Smooth muscle cell (in vitro differentiated cells): ENCODE results near the gene OSBPL6. TPM values are rescaled to one million over a fixed set of nuclear protein-coding genes. Genes with fewer than 3 reads are reported as not detected.
A peak's percentile ranks its signal among the peaks of the same experiment; 100 is the strongest.

Experiments
- DNase-seq: peaks from one replicate; lab custom pipeline; 2025; ENCODE audit not compliant: unreplicated experiment; lab: John Stamatoyannopoulos, UW
- H2AFZ ChIP-seq: fragments of 200-600 bp; sonication (generic); 2 replicates; pipeline ENCODE4 v1.6.0; 2016; ENCODE audit warnings: antibody characterized with exemption, low read depth, mild to moderate bottlenecking
- H3F3A ChIP-seq: fragments of 200-600 bp; sonication (generic); 2 replicates; pipeline ENCODE4 v1.6.0; 2017; ENCODE audit warnings: antibody characterized with exemption, low read depth
- H3K27ac ChIP-seq: fragments of 200-600 bp; sonication (generic); 2 replicates; pipeline ENCODE4 v1.5.1; 2016; ENCODE audit warnings: low read depth, mild to moderate bottlenecking
- H3K27me3 ChIP-seq: fragments of 200-600 bp; sonication (generic); 2 replicates; pipeline ENCODE4 v1.6.1; 2016; ENCODE audit warnings: low read depth, mild to moderate bottlenecking
- H3K36me3 ChIP-seq: fragments of 200-600 bp; sonication (generic); 2 replicates; pipeline ENCODE4 v1.5.1; 2016; ENCODE audit warnings: low read depth
- H3K4me1 ChIP-seq: fragments of 200-600 bp; sonication (generic); 2 replicates; pipeline ENCODE4 v1.5.1; 2016; ENCODE audit warnings: low read depth
- H3K4me2 ChIP-seq: fragments of 200-600 bp; sonication (generic); 2 replicates; pipeline ENCODE4 v1.6.0; 2016; ENCODE audit warnings: mild to moderate bottlenecking
- H3K4me3 ChIP-seq: fragments of 200-600 bp; sonication (generic); 2 replicates; pipeline ENCODE4 v1.5.1; 2016; ENCODE audit warnings: mild to moderate bottlenecking
- H3K79me2 ChIP-seq: fragments of 200-600 bp; sonication (generic); 2 replicates; pipeline ENCODE4 v1.6.0; 2016; ENCODE audit warnings: low read depth, mild to moderate bottlenecking
- H3K9ac ChIP-seq: fragments of 200-600 bp; sonication (generic); 2 replicates; pipeline ENCODE4 v1.6.0; 2016; ENCODE audit warnings: low read depth
- H3K9me3 ChIP-seq: fragments of 200-600 bp; sonication (generic); replicated peaks from 2 replicates; pipeline ENCODE4 v1.5.1; 2016; ENCODE audit warnings: low read depth
- H4K20me1 ChIP-seq: fragments of 200-600 bp; sonication (generic); 2 replicates; pipeline ENCODE4 v1.6.0; 2016; ENCODE audit warnings: low read depth
- CTCF ChIP-seq: fragments of 200-600 bp; sonication (generic); IDR thresholded peaks from 2 replicates; pipeline ENCODE4 v1.5.1; 2017; ENCODE audit warnings: borderline replicate concordance, mild to moderate bottlenecking, antibody characterized with exemption; ENCODE audit not compliant: insufficient read depth, poor library complexity, severe bottlenecking
- WGBS: methylation state at CpG from one replicate; pipeline ENCODE4 v1.1.7; 2016; ENCODE audit warnings: low lambda C conversion rate; 5-methylcytosine and 5-hydroxymethylcytosine counted together
- polyA plus RNA-seq: library from polyadenylated mRNA; unstranded; fragments of >200 nt; fragmentation: Nextera tagmentation; extraction: Ambion mirVana; gene quantifications from 2 replicates; pipeline ENCODE4 v1.2.1, GENCODE V29; 2016
- total RNA-seq: library from RNA; depleted of rRNA; stranded (reverse); fragments of >200 nt; gene quantifications from 2 replicates; pipeline ENCODE4 v1.2.3, GENCODE V29; 2014

Gene OSBPL6
- total and polyA plus RNA-seq, 2 experiments from 2014 or later, result 7.4 to 7.6 TPM

- 87% methylated on average over 2 of the region's 2 CpGs for WGBS
- no peaks in the 10 kb centered on the region for H3K27me3 ChIP-seq
Measured at GRCh38 chr2:178188466-178188865, 5.8 kb upstream of the OSBPL6 start.

GRCh38 chr2:178191004-178191508, 3.3 kb upstream of the OSBPL6 start:
- no peak for DNase-seq
- H3K27ac ChIP-seq, result no peak overlapping the region
- no peak overlapping the region for H2AFZ ChIP-seq
- no peaks in the 10 kb centered on the region for H3K9me3 ChIP-seq
- no peak overlapping the region for H3K4me3 ChIP-seq
- H3K79me2 ChIP-seq, result no peaks in the 10 kb centered on the region
- H3K27me3 ChIP-seq, result no peaks in the 10 kb centered on the region
- peaks cover 7% of the 10 kb centered on the region for H3K4me1 ChIP-seq
- no peak overlapping the region for H3K9ac ChIP-seq
- H3K4me2 ChIP-seq, result no peak overlapping the region
- TF ChIP-seq CTCF, result no peak
- H4K20me1 ChIP-seq, result no peaks in the 10 kb centered on the region
- WGBS, result 53% methylated on average over 6 of the region's 6 CpGs
- H3F3A ChIP-seq, result peaks cover 10% of the 10 kb centered on the region
- no peaks in the 10 kb centered on the region for H3K36me3 ChIP-seq

More at GRCh38 chr2:178188466-178188865, 5.8 kb upstream of the OSBPL6 start:
- no peaks in the 10 kb centered on the region for H4K20me1 ChIP-seq
- DNase-seq, result no peak
- no peak for TF ChIP-seq CTCF
- no peaks in the 10 kb centered on the region for H3K4me1 ChIP-seq
- H3K4me2 ChIP-seq, result no peak overlapping the region
- no peaks in the 10 kb centered on the region for H3K36me3 ChIP-seq
- no peak overlapping the region for H2AFZ ChIP-seq
- H3K9me3 ChIP-seq, result no peaks in the 10 kb centered on the region
- peaks cover 10% of the 10 kb centered on the region for H3F3A ChIP-seq
- no peaks in the 10 kb centered on the region for H3K79me2 ChIP-seq
- H3K4me3 ChIP-seq, result no peak overlapping the region
- H3K27ac ChIP-seq, result no peak overlapping the region
- H3K9ac ChIP-seq, result no peak overlapping the region

GRCh38 chr2:178191511-178191910, 2.8 kb upstream of the OSBPL6 start:
- no peak for TF ChIP-seq CTCF
- no peaks in the 10 kb centered on the region for H3K79me2 ChIP-seq
- H3K4me1 ChIP-seq, result peaks cover 10% of the 10 kb centered on the region
- no peak overlapping the region for H3K4me2 ChIP-seq
- H3K36me3 ChIP-seq, result no peaks in the 10 kb centered on the region
- no peaks in the 10 kb centered on the region for H4K20me1 ChIP-seq
- no peak overlapping the region for H2AFZ ChIP-seq
- H3K27ac ChIP-seq, result no peak overlapping the region
- no peak overlapping the region for H3K9ac ChIP-seq
- DNase-seq, result no peak
- H3F3A ChIP-seq, result peaks cover 10% of the 10 kb centered on the region
- no peak overlapping the region for H3K4me3 ChIP-seq
- no peaks in the 10 kb centered on the region for H3K27me3 ChIP-seq
- WGBS, result 73% methylated on average over 2 of the region's 2 CpGs
- H3K9me3 ChIP-seq, result no peaks in the 10 kb centered on the region

GRCh38 chr2:178193496-178193822, 853 bp upstream of the OSBPL6 start:
- peak overlapping the region; percentile 92 for H3K4me3 ChIP-seq
- H3K4me2 ChIP-seq, result peak overlapping the region; percentile 99
- no peak for TF ChIP-seq CTCF
- H2AFZ ChIP-seq, result peak overlapping the region; percentile 98
- no peaks in the 10 kb centered on the region for H3K36me3 ChIP-seq
- no peaks in the 10 kb centered on the region for H3K79me2 ChIP-seq
- H3K4me1 ChIP-seq, result peaks cover 10% of the 10 kb centered on the region
- peak overlapping the region; percentile 64 for H3K9ac ChIP-seq
- no peak for DNase-seq
- H3K9me3 ChIP-seq, result no peaks in the 10 kb centered on the region
- no peaks in the 10 kb centered on the region for H4K20me1 ChIP-seq
- H3K27me3 ChIP-seq, result no peaks in the 10 kb centered on the region
- peaks cover 10% of the 10 kb centered on the region for H3F3A ChIP-seq
- H3K27ac ChIP-seq, result peak overlapping the region; percentile 33
- WGBS, result 18% methylated on average over 10 of the region's 10 CpGs
